ENCODE results near the gene C2CD4B.

DNA sequence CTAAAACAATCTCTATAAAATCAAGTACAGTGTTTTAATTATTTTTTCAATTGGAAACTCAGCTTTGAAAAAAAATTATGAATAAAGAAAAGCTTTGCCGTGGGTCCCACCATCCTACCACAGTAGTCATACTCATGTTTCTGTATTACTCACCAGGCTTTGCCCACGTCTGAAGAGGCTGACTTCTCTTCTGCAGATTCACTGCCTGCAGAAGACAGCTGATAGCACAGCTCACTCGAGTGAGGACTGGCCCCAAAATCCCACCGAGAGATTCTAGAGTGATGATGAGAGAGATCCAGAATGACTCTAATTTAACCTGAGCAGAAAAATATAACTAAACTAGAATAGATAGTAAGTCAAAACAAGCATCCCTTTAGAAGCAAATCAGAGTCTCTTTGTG lies 11.9 kb downstream of the C2CD4B start:
- no peak for TF ChIP-seq EZH2 (IDR thresholded peaks at IDR 0.05; ENCODE audit: low read length)
- TF ChIP-seq, protein P1, sequence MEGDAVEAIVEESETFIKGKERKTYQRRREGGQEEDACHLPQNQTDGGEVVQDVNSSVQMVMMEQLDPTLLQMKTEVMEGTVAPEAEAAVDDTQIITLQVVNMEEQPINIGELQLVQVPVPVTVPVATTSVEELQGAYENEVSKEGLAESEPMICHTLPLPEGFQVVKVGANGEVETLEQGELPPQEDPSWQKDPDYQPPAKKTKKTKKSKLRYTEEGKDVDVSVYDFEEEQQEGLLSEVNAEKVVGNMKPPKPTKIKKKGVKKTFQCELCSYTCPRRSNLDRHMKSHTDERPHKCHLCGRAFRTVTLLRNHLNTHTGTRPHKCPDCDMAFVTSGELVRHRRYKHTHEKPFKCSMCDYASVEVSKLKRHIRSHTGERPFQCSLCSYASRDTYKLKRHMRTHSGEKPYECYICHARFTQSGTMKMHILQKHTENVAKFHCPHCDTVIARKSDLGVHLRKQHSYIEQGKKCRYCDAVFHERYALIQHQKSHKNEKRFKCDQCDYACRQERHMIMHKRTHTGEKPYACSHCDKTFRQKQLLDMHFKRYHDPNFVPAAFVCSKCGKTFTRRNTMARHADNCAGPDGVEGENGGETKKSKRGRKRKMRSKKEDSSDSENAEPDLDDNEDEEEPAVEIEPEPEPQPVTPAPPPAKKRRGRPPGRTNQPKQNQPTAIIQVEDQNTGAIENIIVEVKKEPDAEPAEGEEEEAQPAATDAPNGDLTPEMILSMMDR (optimal IDR thresholded peaks at IDR 0.05 in 1 of 3, IDR thresholded peaks at IDR 0.05 in 1 of 3, conservative IDR thresholded peaks at IDR 0.05 in 1 of 3; ENCODE audit: extremely low read depth in 1 of 3, insufficient read depth in 2 of 3, low read length in 3 of 3) = no peak
